K562 (cell line): ENCODE data around the gene CCDC33. TPM values are rescaled to one million over a fixed set of nuclear protein-coding genes. Genes with fewer than 3 reads are reported as not detected.

Source experiments
- HDAC1 ChIP-seq, 2 experiments: fragments of 450-650 bp; IDR thresholded peaks; 2 replicates each; pipeline ENCODE4 v1.6.1; 2016 to 2017; ENCODE audit warnings: inconsistent platforms in 1 of 2, mild to moderate bottlenecking in 1 of 2, moderate library complexity in 1 of 2
- POLR2G ChIP-seq: fragments of 200-400 bp; formaldehyde crosslinking; IDR thresholded peaks from 2 replicates; pipeline ENCODE4 v1.6.1; 2017; ENCODE audit warnings: low read depth, mild to moderate bottlenecking, antibody characterized with exemption, low read length, moderate library complexity
- ZFX ChIP-seq: sonication (generic); formaldehyde crosslinking; IDR thresholded peaks from 2 replicates; pipeline ENCODE4 v1.8.0; 2022; ENCODE audit warnings: mild to moderate bottlenecking, missing genetic modification reagents, moderate library complexity
- ZNF436 ChIP-seq: fragments of 250-450, 450-650 bp; sonication (Bioruptor Pico); formaldehyde crosslinking; IDR thresholded peaks from 2 replicates; pipeline ENCODE4 v1.7.0; 2020; ENCODE audit warnings: mild to moderate bottlenecking
- polyA plus RNA-seq, 8 experiments: library from polyadenylated mRNA; depleted of rRNA in 4 of 8; stranded (reverse) in 5 of 8; unstranded in 3 of 8; fragments of >200 nt; fragmentation: Nextera tagmentation in 2 of 8; fragmentation: Illumina TruSeq in 1 of 8; extraction: Ambion mirVana in 2 of 8; extraction: Trizol in 1 of 8; gene quantifications; 2 replicates each; pipeline versions ENCODE4 v1.2.1 to v1.2.3, GENCODE V29; 2011 to 2014; ENCODE audit warnings: inconsistent platforms in 1 of 8, missing spikeins in 1 of 8
- total RNA-seq, 7 experiments: library from RNA; depleted of rRNA in 6 of 7; stranded (reverse); fragments of >200 nt in 6 of 7; fragmentation: Illumina TruSeq in 2 of 7; extraction: Trizol in 2 of 7; gene quantifications; 2 replicates each; pipeline versions ENCODE4 v1.2.1 to v1.2.3, GENCODE V29; 2011 to 2021; ENCODE audit warnings: low replicate concordance in 1 of 7
- TF ChIP-seq, protein P1 (sequence below), 2 experiments: fragments of 450-650 bp; formaldehyde crosslinking in 1 of 2; IDR thresholded peaks; 2 replicates each; pipeline versions ENCODE4 v1.4.0 to v1.6.1; 2014 to 2020; ENCODE audit warnings: mild to moderate bottlenecking in 2 of 2, borderline replicate concordance in 1 of 2, low read depth in 1 of 2
- TF ChIP-seq, protein P2 (sequence below): sonication (generic); formaldehyde crosslinking; IDR thresholded peaks from 2 replicates; pipeline ENCODE4 v1.8.0; 2022; ENCODE audit warnings: mild to moderate bottlenecking, missing genetic modification reagents
- TF ChIP-seq, protein P3 (sequence below): sonication (generic); formaldehyde crosslinking; IDR thresholded peaks from 2 replicates; pipeline ENCODE4 v1.8.1; 2023; ENCODE audit warnings: mild to moderate bottlenecking, missing genetic modification reagents
- TF ChIP-seq, protein P4 (sequence below): fragments of 150-350 bp; conservative IDR thresholded peaks from 2 replicates; pipeline ENCODE4 v1.6.1; 2014; ENCODE audit warnings: low read length

The CCDC33 gene
- total and polyA plus RNA-seq, 9 of the 15 experiments (the other 6 are each of a cell fraction or from before 2014, with no cell fraction given) = 0.08 to 1.1 (median 0.15) TPM; not detected in 4

DNA sequence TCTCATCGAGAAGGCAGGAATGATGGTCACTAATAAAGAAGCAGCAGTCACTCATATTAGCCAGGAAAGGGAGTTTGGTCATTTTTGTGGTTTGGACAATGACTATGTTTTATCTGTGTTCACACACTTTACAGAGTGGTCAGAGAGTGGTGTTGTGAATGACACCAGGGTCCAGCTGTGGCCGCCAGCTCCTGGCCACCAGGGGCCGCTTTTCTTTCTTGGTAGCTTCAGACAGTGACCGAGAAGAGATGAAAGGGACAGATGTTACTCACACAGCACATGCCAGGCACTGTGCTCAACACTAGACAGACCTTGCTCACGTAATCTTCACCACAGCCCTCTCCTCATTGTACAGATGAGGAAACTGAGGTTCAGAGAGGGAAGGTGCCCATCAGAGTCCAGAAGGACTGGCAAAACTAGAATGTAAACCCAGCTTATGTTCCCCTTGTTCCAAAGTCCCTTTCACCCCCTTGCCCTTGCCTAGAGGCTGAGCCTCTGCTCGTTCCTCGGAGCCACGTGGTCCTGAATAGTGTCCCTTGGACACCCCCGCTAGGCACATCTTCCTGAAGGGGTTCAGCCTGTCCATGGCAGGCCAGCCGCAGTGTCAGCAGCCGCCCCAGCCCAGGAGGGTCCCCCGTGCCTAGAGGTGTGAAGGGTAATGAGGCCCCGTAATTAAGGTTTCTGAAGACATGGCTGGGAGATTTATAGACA lies 75.8 kb downstream of the CCDC33 start (continued):
- TF ChIP-seq, protein P1, sequence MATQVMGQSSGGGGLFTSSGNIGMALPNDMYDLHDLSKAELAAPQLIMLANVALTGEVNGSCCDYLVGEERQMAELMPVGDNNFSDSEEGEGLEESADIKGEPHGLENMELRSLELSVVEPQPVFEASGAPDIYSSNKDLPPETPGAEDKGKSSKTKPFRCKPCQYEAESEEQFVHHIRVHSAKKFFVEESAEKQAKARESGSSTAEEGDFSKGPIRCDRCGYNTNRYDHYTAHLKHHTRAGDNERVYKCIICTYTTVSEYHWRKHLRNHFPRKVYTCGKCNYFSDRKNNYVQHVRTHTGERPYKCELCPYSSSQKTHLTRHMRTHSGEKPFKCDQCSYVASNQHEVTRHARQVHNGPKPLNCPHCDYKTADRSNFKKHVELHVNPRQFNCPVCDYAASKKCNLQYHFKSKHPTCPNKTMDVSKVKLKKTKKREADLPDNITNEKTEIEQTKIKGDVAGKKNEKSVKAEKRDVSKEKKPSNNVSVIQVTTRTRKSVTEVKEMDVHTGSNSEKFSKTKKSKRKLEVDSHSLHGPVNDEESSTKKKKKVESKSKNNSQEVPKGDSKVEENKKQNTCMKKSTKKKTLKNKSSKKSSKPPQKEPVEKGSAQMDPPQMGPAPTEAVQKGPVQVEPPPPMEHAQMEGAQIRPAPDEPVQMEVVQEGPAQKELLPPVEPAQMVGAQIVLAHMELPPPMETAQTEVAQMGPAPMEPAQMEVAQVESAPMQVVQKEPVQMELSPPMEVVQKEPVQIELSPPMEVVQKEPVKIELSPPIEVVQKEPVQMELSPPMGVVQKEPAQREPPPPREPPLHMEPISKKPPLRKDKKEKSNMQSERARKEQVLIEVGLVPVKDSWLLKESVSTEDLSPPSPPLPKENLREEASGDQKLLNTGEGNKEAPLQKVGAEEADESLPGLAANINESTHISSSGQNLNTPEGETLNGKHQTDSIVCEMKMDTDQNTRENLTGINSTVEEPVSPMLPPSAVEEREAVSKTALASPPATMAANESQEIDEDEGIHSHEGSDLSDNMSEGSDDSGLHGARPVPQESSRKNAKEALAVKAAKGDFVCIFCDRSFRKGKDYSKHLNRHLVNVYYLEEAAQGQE (IDR thresholded peaks at IDR 0.05; ENCODE audit: borderline replicate concordance) = peak; percentile 59; the same call in 1 of the 2 replicates
- TF ChIP-seq, protein P1 (CRISPR knock-in tag; IDR thresholded peaks at IDR 0.05; ENCODE audit: low read depth) = no peak
- no peak for TF ChIP-seq POLR2G
- TF ChIP-seq HDAC1 (IDR thresholded peaks at IDR 0.05) = peak in 1 of 2 experiments; percentile 13; a peak in 1 of 4 replicates
- TF ChIP-seq, protein P2, sequence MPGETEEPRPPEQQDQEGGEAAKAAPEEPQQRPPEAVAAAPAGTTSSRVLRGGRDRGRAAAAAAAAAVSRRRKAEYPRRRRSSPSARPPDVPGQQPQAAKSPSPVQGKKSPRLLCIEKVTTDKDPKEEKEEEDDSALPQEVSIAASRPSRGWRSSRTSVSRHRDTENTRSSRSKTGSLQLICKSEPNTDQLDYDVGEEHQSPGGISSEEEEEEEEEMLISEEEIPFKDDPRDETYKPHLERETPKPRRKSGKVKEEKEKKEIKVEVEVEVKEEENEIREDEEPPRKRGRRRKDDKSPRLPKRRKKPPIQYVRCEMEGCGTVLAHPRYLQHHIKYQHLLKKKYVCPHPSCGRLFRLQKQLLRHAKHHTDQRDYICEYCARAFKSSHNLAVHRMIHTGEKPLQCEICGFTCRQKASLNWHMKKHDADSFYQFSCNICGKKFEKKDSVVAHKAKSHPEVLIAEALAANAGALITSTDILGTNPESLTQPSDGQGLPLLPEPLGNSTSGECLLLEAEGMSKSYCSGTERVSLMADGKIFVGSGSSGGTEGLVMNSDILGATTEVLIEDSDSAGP (CRISPR knock-in tag) = no peak
- TF ChIP-seq ZNF436 (CRISPR knock-in tag) = no peak
- TF ChIP-seq, protein P3, sequence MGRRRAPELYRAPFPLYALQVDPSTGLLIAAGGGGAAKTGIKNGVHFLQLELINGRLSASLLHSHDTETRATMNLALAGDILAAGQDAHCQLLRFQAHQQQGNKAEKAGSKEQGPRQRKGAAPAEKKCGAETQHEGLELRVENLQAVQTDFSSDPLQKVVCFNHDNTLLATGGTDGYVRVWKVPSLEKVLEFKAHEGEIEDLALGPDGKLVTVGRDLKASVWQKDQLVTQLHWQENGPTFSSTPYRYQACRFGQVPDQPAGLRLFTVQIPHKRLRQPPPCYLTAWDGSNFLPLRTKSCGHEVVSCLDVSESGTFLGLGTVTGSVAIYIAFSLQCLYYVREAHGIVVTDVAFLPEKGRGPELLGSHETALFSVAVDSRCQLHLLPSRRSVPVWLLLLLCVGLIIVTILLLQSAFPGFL (CRISPR knock-in tag) = no peak
- TF ChIP-seq, protein P4, sequence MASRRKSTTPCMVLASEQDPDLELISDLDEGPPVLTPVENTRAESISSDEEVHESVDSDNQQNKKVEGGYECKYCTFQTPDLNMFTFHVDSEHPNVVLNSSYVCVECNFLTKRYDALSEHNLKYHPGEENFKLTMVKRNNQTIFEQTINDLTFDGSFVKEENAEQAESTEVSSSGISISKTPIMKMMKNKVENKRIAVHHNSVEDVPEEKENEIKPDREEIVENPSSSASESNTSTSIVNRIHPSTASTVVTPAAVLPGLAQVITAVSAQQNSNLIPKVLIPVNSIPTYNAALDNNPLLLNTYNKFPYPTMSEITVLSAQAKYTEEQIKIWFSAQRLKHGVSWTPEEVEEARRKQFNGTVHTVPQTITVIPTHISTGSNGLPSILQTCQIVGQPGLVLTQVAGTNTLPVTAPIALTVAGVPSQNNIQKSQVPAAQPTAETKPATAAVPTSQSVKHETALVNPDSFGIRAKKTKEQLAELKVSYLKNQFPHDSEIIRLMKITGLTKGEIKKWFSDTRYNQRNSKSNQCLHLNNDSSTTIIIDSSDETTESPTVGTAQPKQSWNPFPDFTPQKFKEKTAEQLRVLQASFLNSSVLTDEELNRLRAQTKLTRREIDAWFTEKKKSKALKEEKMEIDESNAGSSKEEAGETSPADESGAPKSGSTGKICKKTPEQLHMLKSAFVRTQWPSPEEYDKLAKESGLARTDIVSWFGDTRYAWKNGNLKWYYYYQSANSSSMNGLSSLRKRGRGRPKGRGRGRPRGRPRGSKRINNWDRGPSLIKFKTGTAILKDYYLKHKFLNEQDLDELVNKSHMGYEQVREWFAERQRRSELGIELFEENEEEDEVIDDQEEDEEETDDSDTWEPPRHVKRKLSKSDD = no peak
- TF ChIP-seq ZFX (CRISPR knock-in tag) = no peak
